Measurements from ENCODE around the gene SCAP. TPM values are rescaled to one million over a fixed set of nuclear protein-coding genes. Genes with fewer than 3 reads are reported as not detected.

Gene SCAP
- total and polyA plus RNA-seq, 2 of the 13 experiments (the other 11 are each of a cell fraction or from before 2014, with no cell fraction given), result 40.4 to 53.3 TPM

GRCh38 chr3:47475570-47476329, at the start of gene SCAP (continued):
- TF ChIP-seq TRAFD1 (CRISPR knock-in tag; IDR thresholded peaks at IDR 0.05; ENCODE audit: borderline replicate concordance) (no peak; the same call in 1 of the 2 replicates), ZNF580 (CRISPR knock-in tag; IDR thresholded peaks at IDR 0.05; ENCODE audit: borderline replicate concordance, low read depth) (no peak; the same call in 1 of the 2 replicates), CAMTA2 (CRISPR knock-in tag; IDR thresholded peaks at IDR 0.05; ENCODE audit: borderline replicate concordance) (no peak), HOXA3 (CRISPR knock-in tag; IDR thresholded peaks at IDR 0.05) (peak; percentile 92), NAIF1 (CRISPR knock-in tag; IDR thresholded peaks at IDR 0.05; ENCODE audit: borderline replicate concordance) (no peak), MXI1 (IDR thresholded peaks at IDR 0.05; ENCODE audit: borderline replicate concordance, low read depth, low read length) (peak; percentile 93; the same call in 2 of the 3 replicates), FIP1L1 (IDR thresholded peaks at IDR 0.05; ENCODE audit: borderline replicate concordance, insufficient read depth, low read depth, low read length) (no peak), PHF20 (CRISPR knock-in tag; IDR thresholded peaks at IDR 0.05) (peak; percentile 84), ZNF468 (CRISPR knock-in tag; IDR thresholded peaks at IDR 0.05) (0 out of 2 replicates have a peak, but pooled peaks have one; percentile 85), ZMYM4 (CRISPR knock-in tag; IDR thresholded peaks at IDR 0.05) (peak; percentile 94), ATF2 (CRISPR knock-in tag; IDR thresholded peaks at IDR 0.05) (peak; percentile 82), E2F5 (CRISPR knock-in tag; conservative IDR thresholded peaks at IDR 0.05) (peak; percentile 61; the same call in 1 of the 2 replicates), ATF3 (CRISPR knock-in tag; IDR thresholded peaks at IDR 0.05) (peak; percentile 20; the same call in 1 of the 2 replicates), NR2F1 (CRISPR knock-in tag; IDR thresholded peaks at IDR 0.05) (peak; percentile 99), MAX (IDR thresholded peaks at IDR 0.05) (peak; percentile 98), ZC3H13 (CRISPR knock-in tag; IDR thresholded peaks at IDR 0.05) (no peak; the same call in 1 of the 2 replicates), SP1 (IDR thresholded peaks at IDR 0.05) (no peak), SP1 (CRISPR knock-in tag; IDR thresholded peaks at IDR 0.05) (peak; percentile 99), THYN1 (CRISPR knock-in tag; IDR thresholded peaks at IDR 0.05; ENCODE audit: borderline replicate concordance, low read depth) (no peak), ARID5B (CRISPR knock-in tag; IDR thresholded peaks at IDR 0.05) (peak; percentile 86)

Measured in HepG2 (cell line).